Thyroid gland (tissue), 4 donors: ENCODE measurements around the gene LPA.
"Not testable (repeated sequence)": the region's sequence is repeated elsewhere in the genome, so short reads cannot be mapped to it uniquely, and the experiment has no call there.

Experiments
- POLR2A ChIP-seq, 2 donors: fragments of 450-650 bp; IDR thresholded peaks; one replicate each; pipeline ENCODE4 v1.6.1; 2017; ENCODE audit warnings: antibody characterized with exemption in 2 of 2, mild to moderate bottlenecking in 2 of 2, moderate library complexity in 1 of 2
- TF ChIP-seq, protein P1 (sequence below), 6 experiments: fragments of 200-600 bp in 3 of 6; fragments of 450-650 bp in 3 of 6; sonication (generic) in 3 of 6; IDR thresholded peaks; one replicate each; pipeline ENCODE4 v1.5.1; 2016 to 2019; ENCODE audit warnings: antibody characterized with exemption in 6 of 6, mild to moderate bottlenecking in 2 of 6, inconsistent platforms in 1 of 6, moderate library complexity in 1 of 6

DNA sequence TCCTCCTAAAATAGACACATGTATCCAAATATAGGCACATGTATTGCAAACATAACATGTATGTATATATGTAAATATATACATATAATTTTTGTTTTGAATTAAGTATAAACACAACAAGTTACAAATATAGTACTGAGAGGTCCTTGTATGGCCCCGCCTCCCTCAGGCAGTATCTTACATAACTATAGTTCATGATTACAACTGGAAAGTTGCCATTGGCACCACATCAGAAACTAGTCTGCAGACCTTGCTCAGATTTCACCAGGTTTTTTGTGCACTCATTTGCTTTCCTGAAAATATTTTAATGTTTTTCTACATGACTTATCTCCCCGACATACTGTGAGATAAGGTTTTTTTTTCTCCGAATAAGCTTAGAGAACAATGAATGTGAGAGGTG lies 32.8 kb upstream of the LPA start:
- TF ChIP-seq, protein P1, sequence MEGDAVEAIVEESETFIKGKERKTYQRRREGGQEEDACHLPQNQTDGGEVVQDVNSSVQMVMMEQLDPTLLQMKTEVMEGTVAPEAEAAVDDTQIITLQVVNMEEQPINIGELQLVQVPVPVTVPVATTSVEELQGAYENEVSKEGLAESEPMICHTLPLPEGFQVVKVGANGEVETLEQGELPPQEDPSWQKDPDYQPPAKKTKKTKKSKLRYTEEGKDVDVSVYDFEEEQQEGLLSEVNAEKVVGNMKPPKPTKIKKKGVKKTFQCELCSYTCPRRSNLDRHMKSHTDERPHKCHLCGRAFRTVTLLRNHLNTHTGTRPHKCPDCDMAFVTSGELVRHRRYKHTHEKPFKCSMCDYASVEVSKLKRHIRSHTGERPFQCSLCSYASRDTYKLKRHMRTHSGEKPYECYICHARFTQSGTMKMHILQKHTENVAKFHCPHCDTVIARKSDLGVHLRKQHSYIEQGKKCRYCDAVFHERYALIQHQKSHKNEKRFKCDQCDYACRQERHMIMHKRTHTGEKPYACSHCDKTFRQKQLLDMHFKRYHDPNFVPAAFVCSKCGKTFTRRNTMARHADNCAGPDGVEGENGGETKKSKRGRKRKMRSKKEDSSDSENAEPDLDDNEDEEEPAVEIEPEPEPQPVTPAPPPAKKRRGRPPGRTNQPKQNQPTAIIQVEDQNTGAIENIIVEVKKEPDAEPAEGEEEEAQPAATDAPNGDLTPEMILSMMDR (IDR thresholded peaks at IDR 0.05) = not testable (repeated sequence)
- TF ChIP-seq POLR2A (IDR thresholded peaks at IDR 0.05) = not testable (repeated sequence)
